Activated T-cell treated with anti-CD3 and anti-CD28 coated beads, Interleukin-2, amount 50 U/mL, for 4 hours (primary cell): ENCODE data around the gene RCSD1. TPM values are rescaled to one million over a fixed set of nuclear protein-coding genes. Genes with fewer than 3 reads are reported as not detected.

Source experiments
- ATAC-seq, 2 donors: fragments of 200-7000 bp; cut with Tn5 transposase; one replicate each; pipeline ENCODE4 v1.10.0; 2021
- DNase-seq: peaks from one replicate; pipeline ENCODE4 v3.0.0-alpha.2; 2020
- H3K27me3 Mint-ChIP-seq: one replicate; pipeline ENCODE4 v1.8.0; 2021; ENCODE audit warnings: low read depth, mixed read lengths
- H3K36me3 Mint-ChIP-seq: one replicate; pipeline ENCODE4 v1.8.0; 2022; ENCODE audit warnings: mixed read lengths; ENCODE audit not compliant: insufficient read depth
- H3K4me1 Mint-ChIP-seq: one replicate; pipeline ENCODE4 v1.8.0; 2021; ENCODE audit warnings: low read depth, mixed read lengths
- H3K4me3 Mint-ChIP-seq: one replicate; pipeline ENCODE4 v1.8.0; 2021; ENCODE audit warnings: mild to moderate bottlenecking, moderate library complexity, mixed read lengths
- H3K9me3 Mint-ChIP-seq: one replicate; pipeline ENCODE4 v1.8.0; 2021; ENCODE audit warnings: mixed read lengths
- total RNA-seq, 3 donors: library from RNA; stranded (reverse); gene quantifications; one replicate each; pipeline ENCODE4 v1.2.1, GENCODE V29; 2021

Gene RCSD1
- 10 to 100 TPM; 15.4 to 20.6 (median 17.5) TPM for total RNA-seq

- peak; percentile 26 to 27 for ATAC-seq
- Mint-ChIP-seq H3K27me3 (no peaks in the 10 kb centered on the region), H3K9me3 (peaks cover 7% of the 10 kb centered on the region), H3K4me1 (peaks cover 79% of the 10 kb centered on the region), H3K36me3 (peaks cover 15% of the 10 kb centered on the region), H3K4me3 (peak within 1 kb of the TSS; percentile 93)
- DNase-seq = peak; percentile 51
These were observed at the start of gene RCSD1 for GRCh38 chr1:167629681-167630567. RCSD1 (plus strand) TSS chr1:167630232; CDS start chr1:167630424, 192 bp downstream.

GRCh38 chr1:167582064-167582463, 48.0 kb upstream of the RCSD1 start:
- Mint-ChIP-seq H3K4me1 (no peaks in the 10 kb centered on the region), H3K36me3 (no peaks in the 10 kb centered on the region), H3K27me3 (peaks cover 3% of the 10 kb centered on the region), H3K9me3 (no peaks in the 10 kb centered on the region), H3K4me3 (no peak overlapping the region)
- no peak for DNase-seq
- ATAC-seq = no peak

GRCh38 chr1:167582722-167583121, 47.3 kb upstream of the RCSD1 start:
- DNase-seq (no peak), ATAC-seq (no peak)
- no peaks in the 10 kb centered on the region for H3K4me1 Mint-ChIP-seq
- H3K4me3 Mint-ChIP-seq = no peak overlapping the region
- H3K36me3 Mint-ChIP-seq = no peaks in the 10 kb centered on the region
- H3K27me3 Mint-ChIP-seq = peaks cover 3% of the 10 kb centered on the region
- no peaks in the 10 kb centered on the region for H3K9me3 Mint-ChIP-seq

GRCh38 chr1:167584581-167584980, 45.5 kb upstream of the RCSD1 start:
- Mint-ChIP-seq H3K4me3 (no peak overlapping the region), H3K9me3 (no peaks in the 10 kb centered on the region), H3K4me1 (no peaks in the 10 kb centered on the region), H3K36me3 (no peaks in the 10 kb centered on the region), H3K27me3 (no peaks in the 10 kb centered on the region)
- DNase-seq = no peak
- no peak for ATAC-seq

GRCh38 chr1:167587342-167587741, 42.7 kb upstream of the RCSD1 start:
- no peak for DNase-seq
- Mint-ChIP-seq H3K36me3 (no peaks in the 10 kb centered on the region), H3K27me3 (no peaks in the 10 kb centered on the region), H3K4me1 (no peaks in the 10 kb centered on the region), H3K9me3 (no peaks in the 10 kb centered on the region), H3K4me3 (no peak overlapping the region)
- no peak for ATAC-seq

GRCh38 chr1:167587872-167588271, 42.2 kb upstream of the RCSD1 start:
- Mint-ChIP-seq H3K4me1 (no peaks in the 10 kb centered on the region), H3K4me3 (no peak overlapping the region), H3K9me3 (no peaks in the 10 kb centered on the region), H3K36me3 (no peaks in the 10 kb centered on the region), H3K27me3 (no peaks in the 10 kb centered on the region)
- ATAC-seq (no peak), DNase-seq (no peak)

GRCh38 chr1:167588361-167588760, 41.7 kb upstream of the RCSD1 start:
- no peaks in the 10 kb centered on the region for H3K4me1 Mint-ChIP-seq
- H3K9me3 Mint-ChIP-seq = no peaks in the 10 kb centered on the region
- ATAC-seq (no peak), DNase-seq (no peak)
- no peak overlapping the region for H3K4me3 Mint-ChIP-seq
- no peaks in the 10 kb centered on the region for H3K36me3 Mint-ChIP-seq
- no peaks in the 10 kb centered on the region for H3K27me3 Mint-ChIP-seq

- no peaks in the 10 kb centered on the region for H3K9me3 Mint-ChIP-seq
- H3K4me1 Mint-ChIP-seq = no peaks in the 10 kb centered on the region
- DNase-seq (no peak), ATAC-seq (no peak)
- H3K36me3 Mint-ChIP-seq = no peaks in the 10 kb centered on the region
- H3K27me3 Mint-ChIP-seq = no peaks in the 10 kb centered on the region
- H3K4me3 Mint-ChIP-seq = no peak overlapping the region
These were observed 37.6 kb upstream of the RCSD1 start for GRCh38 chr1:167592475-167592874.

- Mint-ChIP-seq H3K36me3 (no peaks in the 10 kb centered on the region), H3K4me1 (peaks cover 3% of the 10 kb centered on the region), H3K9me3 (no peaks in the 10 kb centered on the region), H3K27me3 (no peaks in the 10 kb centered on the region), H3K4me3 (no peak overlapping the region)
- no peak for ATAC-seq
- DNase-seq = no peak
These were observed 36.2 kb upstream of the RCSD1 start for GRCh38 chr1:167593860-167594259.

GRCh38 chr1:167594822-167595221, 35.2 kb upstream of the RCSD1 start:
- Mint-ChIP-seq H3K4me1 (peaks cover 7% of the 10 kb centered on the region), H3K4me3 (no peak overlapping the region), H3K27me3 (no peaks in the 10 kb centered on the region), H3K36me3 (no peaks in the 10 kb centered on the region), H3K9me3 (no peaks in the 10 kb centered on the region)
- no peak for ATAC-seq
- no peak for DNase-seq

GRCh38 chr1:167599957-167600581, 30.0 kb upstream of the RCSD1 start:
- DNase-seq (no peak), ATAC-seq (peak; percentile 88 to 90)
- H3K4me1 Mint-ChIP-seq = peaks cover 44% of the 10 kb centered on the region
- no peaks in the 10 kb centered on the region for H3K27me3 Mint-ChIP-seq
- H3K36me3 Mint-ChIP-seq = no peaks in the 10 kb centered on the region
- peak overlapping the region; percentile 46 for H3K4me3 Mint-ChIP-seq
- H3K9me3 Mint-ChIP-seq = no peaks in the 10 kb centered on the region

- Mint-ChIP-seq H3K4me1 (peaks cover 44% of the 10 kb centered on the region), H3K27me3 (no peaks in the 10 kb centered on the region), H3K36me3 (no peaks in the 10 kb centered on the region), H3K9me3 (peaks cover 2% of the 10 kb centered on the region), H3K4me3 (peak overlapping the region; percentile 48)
- DNase-seq = no peak
- ATAC-seq = peak; percentile 16 to 24
These were observed 28.3 kb upstream of the RCSD1 start for GRCh38 chr1:167601442-167602383.

GRCh38 chr1:167602840-167603239, 27.2 kb upstream of the RCSD1 start:
- H3K36me3 Mint-ChIP-seq = peaks cover 6% of the 10 kb centered on the region
- no peak for ATAC-seq
- H3K4me3 Mint-ChIP-seq = no peak overlapping the region
- peaks cover 9% of the 10 kb centered on the region for H3K9me3 Mint-ChIP-seq
- no peaks in the 10 kb centered on the region for H3K27me3 Mint-ChIP-seq
- peaks cover 44% of the 10 kb centered on the region for H3K4me1 Mint-ChIP-seq
- no peak for DNase-seq

- no peak for ATAC-seq
- no peak overlapping the region for H3K4me3 Mint-ChIP-seq
- peaks cover 30% of the 10 kb centered on the region for H3K4me1 Mint-ChIP-seq
- peaks cover 22% of the 10 kb centered on the region for H3K9me3 Mint-ChIP-seq
- peaks cover 6% of the 10 kb centered on the region for H3K36me3 Mint-ChIP-seq
- no peaks in the 10 kb centered on the region for H3K27me3 Mint-ChIP-seq
- DNase-seq = no peak
These were observed 24.5 kb upstream of the RCSD1 start for GRCh38 chr1:167605576-167605975.
